Heart right ventricle (tissue), 16 donors: ENCODE data around the gene SGK2. TPM values are rescaled to one million over a fixed set of nuclear protein-coding genes. Genes with fewer than 3 reads are reported as not detected.

ENCODE experiments used
- ATAC-seq, 8 donors: fragments of 200-7000 bp; cut with Tn5 transposase; one replicate each; pipeline ENCODE4 v1.9.1; 2020; ENCODE audit warnings: mild to moderate bottlenecking in 8 of 8, moderate library complexity in 8 of 8, moderate number of reproducible peaks in 1 of 8
- DNase-seq, 2 donors: peaks; one replicate each; pipeline ENCODE4 v3.0.0-alpha.2; 2020
- H3K27ac ChIP-seq, 10 donors: fragments of 200-600 bp; sonication (generic) in 2 of 10; one replicate each; pipeline versions ENCODE4 v1.5.0 to v1.8.0; 2020 to 2022; ENCODE audit warnings: mild to moderate bottlenecking in 3 of 10
- H3K27me3 ChIP-seq, 7 donors: fragments of 200-600 bp; one replicate each; pipeline ENCODE4 v1.8.0; 2021 to 2022; ENCODE audit warnings: mild to moderate bottlenecking in 2 of 7
- H3K36me3 ChIP-seq, 9 donors: fragments of 200-600 bp; sonication (generic) in 1 of 9; one replicate each; pipeline versions ENCODE4 v1.5.0 to v1.8.0; 2020 to 2022; ENCODE audit warnings: mild to moderate bottlenecking in 2 of 9
- H3K4me1 ChIP-seq, 9 donors: fragments of 200-600 bp; sonication (generic) in 1 of 9; one replicate each; pipeline versions ENCODE4 v1.5.0 to v1.8.0; 2020 to 2022; ENCODE audit warnings: mild to moderate bottlenecking in 4 of 9
- H3K4me3 ChIP-seq, 10 donors: fragments of 200-600 bp; sonication (generic) in 2 of 10; one replicate each; pipeline versions ENCODE4 v1.5.0 to v1.8.0; 2020 to 2022; ENCODE audit warnings: mild to moderate bottlenecking in 7 of 10, moderate library complexity in 2 of 10
- H3K9me3 ChIP-seq, 11 donors: fragments of 200-600 bp in 10 of 11; sonication (generic) in 2 of 11; one replicate each; pipeline versions ENCODE4 v1.5.0 to v1.8.0; 2013 to 2022; ENCODE audit warnings: mild to moderate bottlenecking in 2 of 11, control low read depth in 1 of 11, moderate library complexity in 1 of 11
- WGBS, 2 donors: extraction: QIAGEN DNeasy Blood & Tissue Kit; methylation state at CpG; one replicate each; pipeline ENCODE4 v1.1.7; 2013; ENCODE audit warnings: inconsistent platforms in 1 of 2; 5-methylcytosine and 5-hydroxymethylcytosine counted together
- intact Hi-C, 10 donors: fragments of 100-400 bp; cut with DNase I; formaldehyde crosslinking; loops; one replicate each; pipeline versions ENCODE4 v1.11.1 to v1.14.2; 2022
- polyA plus RNA-seq, 2 donors: library from polyadenylated mRNA; stranded (reverse); fragments of 200-250 nt; gene quantifications; one replicate each; pipeline ENCODE4 v1.2.3, GENCODE V29; 2013
- total RNA-seq, 10 donors: library from RNA; stranded (reverse); fragmentation: NEBNext Ultra II Directional in 3 of 10; extraction: Animal tissue kit (Norgen Biotek cat#: 25700) in 3 of 10; gene quantifications; one replicate each; pipeline versions ENCODE4 v1.2.1 to v1.2.4, GENCODE V29; 2021 to 2023
- TF ChIP-seq, protein P1 (sequence below), 9 donors: fragments of 200-600 bp; sonication (generic) in 2 of 9; IDR thresholded peaks; one replicate each; pipeline versions ENCODE4 v1.5.0 to v1.8.0; 2021 to 2022; ENCODE audit warnings: antibody characterized with exemption in 9 of 9, mild to moderate bottlenecking in 5 of 9, moderate library complexity in 1 of 9
- donor health status: Arrhythmogenic right ventricular cardiomyopathy.
- donor health status: ischemic (EF 13 %, LVEDD 7.1; RV severe dilation, severe dysfunction).
- donor health status: healthy with polysubstance abuse.
- donor health status: DM: no; HTN: yes; CAD: no.
- donor health status: DM: no; HTN: no; CAD: no.
- donor health status: ischemic (EF 25% LVEDD 6.9; RV normal size, moderate dysfunction).
- donor health status: ischemic (EF 25% LVEDD 5.7; RV mildly dilated, moderate dysfunction).
- donor health status: healthy.
- donor health status: DM: yes; HTN: yes; CAD: no.
- donor health status: Ischemic cardiomyopathy.
- donor health status: ischemic (EF 35%, LVEDD 5.7; RV mildly dilated, moderate dysfunction).
- donor health status: nonischemic (EF 11% LVEDD 7.7; RV severe dilation, severe dysfunction).
- donor health status: DM: yes; HTN: yes; CAD: no.
- donor health status: PGD.
- donor health status: ischemic (EF 29% LVEDD 5.4; RV normal size, mild dysfunction).
- donor health status: nonischemic (EF 23%, LVEDD 6.1; RV moderate dilation, normal function).

Gene SGK2
- total and polyA plus RNA-seq, 12 donors, result 0.09 to 3.1 (median 0.45) TPM; not detected in 3

DNA sequence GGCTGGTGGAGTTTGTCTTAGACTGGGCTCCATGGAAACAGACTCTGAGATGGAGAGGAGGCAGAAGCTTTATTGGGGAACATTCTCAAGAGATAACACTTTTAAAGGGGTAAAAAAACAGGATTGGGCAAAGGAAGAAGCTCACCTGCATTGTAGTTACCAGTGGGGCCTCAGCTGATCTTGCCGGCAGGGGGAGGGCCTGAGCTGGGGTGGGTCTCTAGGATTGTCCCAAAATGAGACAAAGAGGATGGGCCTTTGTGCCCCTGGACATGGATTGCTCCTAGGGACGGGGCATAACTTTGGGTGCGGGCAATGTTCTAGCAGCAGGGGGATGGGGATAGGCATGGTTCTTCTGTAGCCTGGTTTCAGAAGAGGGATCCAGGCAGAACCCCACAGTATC is 12.5 kb downstream of the SGK2 start:
- no peaks in the 10 kb centered on the region for H3K27me3 ChIP-seq
- ATAC-seq, result no peak

GRCh38 chr20:43571771-43572170 is 12.9 kb downstream of the SGK2 start:
- no peak overlapping the region for H3K4me3 ChIP-seq
- ATAC-seq (no peak), DNase-seq (no peak)
- H3K4me1 ChIP-seq, result no peaks in the 10 kb centered on the region
- H3K27me3 ChIP-seq, result no peaks in the 10 kb centered on the region
- H3K9me3 ChIP-seq, result no peaks in the 10 kb centered on the region
- intact Hi-C loops, result no loop called here
- TF ChIP-seq, protein P1, sequence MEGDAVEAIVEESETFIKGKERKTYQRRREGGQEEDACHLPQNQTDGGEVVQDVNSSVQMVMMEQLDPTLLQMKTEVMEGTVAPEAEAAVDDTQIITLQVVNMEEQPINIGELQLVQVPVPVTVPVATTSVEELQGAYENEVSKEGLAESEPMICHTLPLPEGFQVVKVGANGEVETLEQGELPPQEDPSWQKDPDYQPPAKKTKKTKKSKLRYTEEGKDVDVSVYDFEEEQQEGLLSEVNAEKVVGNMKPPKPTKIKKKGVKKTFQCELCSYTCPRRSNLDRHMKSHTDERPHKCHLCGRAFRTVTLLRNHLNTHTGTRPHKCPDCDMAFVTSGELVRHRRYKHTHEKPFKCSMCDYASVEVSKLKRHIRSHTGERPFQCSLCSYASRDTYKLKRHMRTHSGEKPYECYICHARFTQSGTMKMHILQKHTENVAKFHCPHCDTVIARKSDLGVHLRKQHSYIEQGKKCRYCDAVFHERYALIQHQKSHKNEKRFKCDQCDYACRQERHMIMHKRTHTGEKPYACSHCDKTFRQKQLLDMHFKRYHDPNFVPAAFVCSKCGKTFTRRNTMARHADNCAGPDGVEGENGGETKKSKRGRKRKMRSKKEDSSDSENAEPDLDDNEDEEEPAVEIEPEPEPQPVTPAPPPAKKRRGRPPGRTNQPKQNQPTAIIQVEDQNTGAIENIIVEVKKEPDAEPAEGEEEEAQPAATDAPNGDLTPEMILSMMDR (IDR thresholded peaks at IDR 0.05), result no peak
- 89 to 91% methylated on average over 6 of the region's 6 CpGs for WGBS, 2 donors
- no peak overlapping the region for H3K27ac ChIP-seq
- no peaks in the 10 kb centered on the region for H3K36me3 ChIP-seq

More for the DNA sequence above, 12.5 kb downstream of the SGK2 start:
- Histone ChIP-seq H3K4me1 (no peaks in the 10 kb centered on the region), H3K4me3 (no peak overlapping the region), H3K36me3 (no peaks in the 10 kb centered on the region), H3K27ac (no peak overlapping the region), H3K9me3 (no peaks in the 10 kb centered on the region)
- no peak for DNase-seq
- TF ChIP-seq, protein P1 (IDR thresholded peaks at IDR 0.05), result no peak
- 86 to 95% methylated on average over 3 of the region's 3 CpGs for WGBS, 2 donors
- intact Hi-C loops, result no loop called here

DNA sequence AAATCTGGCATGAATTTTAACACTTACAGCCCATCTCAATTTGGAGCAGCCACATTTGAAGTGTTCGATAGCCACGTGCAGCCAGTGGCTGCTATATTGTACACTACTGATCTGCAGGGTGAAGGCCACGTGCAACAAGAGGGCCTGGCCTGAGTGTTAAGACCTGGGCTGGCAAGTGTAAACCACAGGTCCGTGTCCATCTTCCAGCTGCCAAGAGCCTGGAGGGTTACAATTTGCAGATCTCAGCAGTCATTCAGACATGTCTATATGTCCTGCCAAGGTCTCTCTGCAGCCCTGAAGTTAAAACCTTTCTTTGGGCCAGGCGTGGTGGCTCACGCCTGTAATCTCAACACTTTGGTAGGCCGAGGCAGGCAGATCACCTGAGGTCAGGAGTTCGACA is 14.1 kb downstream of the SGK2 start:
- 93 to 94% methylated on average over 8 of the region's 8 CpGs for WGBS, 2 donors
- no peaks in the 10 kb centered on the region for H3K9me3 ChIP-seq

GRCh38 chr20:43576108-43576507 is 17.3 kb downstream of the SGK2 start:
- TF ChIP-seq, protein P1 (IDR thresholded peaks at IDR 0.05), result no peak
- WGBS, 2 donors, result 68 to 73% methylated on average over 10 of the region's 10 CpGs
- no peak overlapping the region for H3K27ac ChIP-seq
- H3K4me3 ChIP-seq, result no peak overlapping the region
- ATAC-seq (peak in 6 of 8 donors; percentile 21 to 63 (median 56)), DNase-seq (peak; percentile 17 to 64)
- H3K4me1 ChIP-seq, result peaks cover 0 to 3% (median 0%) of the 10 kb centered on the region in 9 donors
- H3K36me3 ChIP-seq, result no peaks in the 10 kb centered on the region
- no peaks in the 10 kb centered on the region for H3K27me3 ChIP-seq
- no peaks in the 10 kb centered on the region for H3K9me3 ChIP-seq
- intact Hi-C loops, result no loop called here

More for the DNA sequence above, 14.1 kb downstream of the SGK2 start:
- H3K27ac ChIP-seq, result no peak overlapping the region
- intact Hi-C loops, result no loop called here
- no peaks in the 10 kb centered on the region for H3K36me3 ChIP-seq
- TF ChIP-seq, protein P1 (IDR thresholded peaks at IDR 0.05), result no peak
- no peak overlapping the region for H3K4me3 ChIP-seq
- ATAC-seq (no peak), DNase-seq (no peak)
- no peaks in the 10 kb centered on the region for H3K27me3 ChIP-seq
- H3K4me1 ChIP-seq, result no peaks in the 10 kb centered on the region
